ENCODE results near the gene CABYR.

The CABYR gene

GRCh38 chr18:24187689-24188088, 48.8 kb downstream of the CABYR start:
- Histone ChIP-seq H3K27me3 (ENCODE audit: control insufficient read depth in 1 of 2, insufficient read depth in 2 of 2, low read length in 2 of 2) (no peaks in the 10 kb centered on the region), H3K27ac (ENCODE audit: low read depth, low read length) (no peak overlapping the region), H3K4me3 (ENCODE audit: low read depth in 1 of 2, low read length in 2 of 2) (no peak overlapping the region), H3K4me1 (ENCODE audit: control insufficient read depth in 1 of 2, insufficient read depth in 2 of 2, low read length in 2 of 2) (no peaks in the 10 kb centered on the region), H3K9me3 (ENCODE audit: control insufficient read depth in 1 of 2, low read length in 2 of 2) (no peaks in the 10 kb centered on the region), H3K9ac (ENCODE audit: low read depth in 1 of 2, low read length in 2 of 2) (no peak overlapping the region), H3K36me3 (ENCODE audit: control insufficient read depth in 1 of 2, insufficient read depth in 2 of 2, low read length in 2 of 2) (no peaks in the 10 kb centered on the region)

- Histone ChIP-seq H3K36me3 (ENCODE audit: control insufficient read depth in 1 of 2, insufficient read depth in 2 of 2, low read length in 2 of 2) (no peaks in the 10 kb centered on the region), H3K27me3 (ENCODE audit: control insufficient read depth in 1 of 2, insufficient read depth in 2 of 2, low read length in 2 of 2) (no peaks in the 10 kb centered on the region), H3K27ac (ENCODE audit: low read depth, low read length) (no peak overlapping the region), H3K4me3 (ENCODE audit: low read depth in 1 of 2, low read length in 2 of 2) (no peak overlapping the region), H3K9me3 (ENCODE audit: control insufficient read depth in 1 of 2, low read length in 2 of 2) (no peaks in the 10 kb centered on the region), H3K4me1 (ENCODE audit: control insufficient read depth in 1 of 2, insufficient read depth in 2 of 2, low read length in 2 of 2) (no peaks in the 10 kb centered on the region), H3K9ac (ENCODE audit: low read depth in 1 of 2, low read length in 2 of 2) (no peak overlapping the region)
Observed at GRCh38 chr18:24188120-24188519, 49.3 kb downstream of the CABYR start.

GRCh38 chr18:24189007-24189528, 50.2 kb downstream of the CABYR start:
- no peak overlapping the region for H3K27ac ChIP-seq (ENCODE audit: low read depth, low read length)
- no peak overlapping the region for H3K4me3 ChIP-seq (ENCODE audit: low read depth in 1 of 2, low read length in 2 of 2)
- no peaks in the 10 kb centered on the region for H3K36me3 ChIP-seq (ENCODE audit: control insufficient read depth in 1 of 2, insufficient read depth in 2 of 2, low read length in 2 of 2)
- H3K4me1 ChIP-seq (ENCODE audit: control insufficient read depth in 1 of 2, insufficient read depth in 2 of 2, low read length in 2 of 2) = no peaks in the 10 kb centered on the region
- H3K9me3 ChIP-seq (ENCODE audit: control insufficient read depth in 1 of 2, low read length in 2 of 2) = no peaks in the 10 kb centered on the region
- H3K27me3 ChIP-seq (ENCODE audit: control insufficient read depth in 1 of 2, insufficient read depth in 2 of 2, low read length in 2 of 2) = no peaks in the 10 kb centered on the region
- no peak overlapping the region for H3K9ac ChIP-seq (ENCODE audit: low read depth in 1 of 2, low read length in 2 of 2)

- H3K4me3 ChIP-seq (ENCODE audit: low read depth in 1 of 2, low read length in 2 of 2) = no peak overlapping the region
- no peaks in the 10 kb centered on the region for H3K4me1 ChIP-seq (ENCODE audit: control insufficient read depth in 1 of 2, insufficient read depth in 2 of 2, low read length in 2 of 2)
- H3K9me3 ChIP-seq (ENCODE audit: control insufficient read depth in 1 of 2, low read length in 2 of 2) = no peaks in the 10 kb centered on the region
- H3K9ac ChIP-seq (ENCODE audit: low read depth in 1 of 2, low read length in 2 of 2) = no peak overlapping the region
- H3K27me3 ChIP-seq (ENCODE audit: control insufficient read depth in 1 of 2, insufficient read depth in 2 of 2, low read length in 2 of 2) = no peaks in the 10 kb centered on the region
- H3K36me3 ChIP-seq (ENCODE audit: control insufficient read depth in 1 of 2, insufficient read depth in 2 of 2, low read length in 2 of 2) = no peaks in the 10 kb centered on the region
- H3K27ac ChIP-seq (ENCODE audit: low read depth, low read length) = no peak overlapping the region
Observed at GRCh38 chr18:24189664-24190346, 50.9 kb downstream of the CABYR start.

GRCh38 chr18:24190590-24190989, 51.7 kb downstream of the CABYR start:
- Histone ChIP-seq H3K27me3 (ENCODE audit: control insufficient read depth in 1 of 2, insufficient read depth in 2 of 2, low read length in 2 of 2) (no peaks in the 10 kb centered on the region), H3K36me3 (ENCODE audit: control insufficient read depth in 1 of 2, insufficient read depth in 2 of 2, low read length in 2 of 2) (no peaks in the 10 kb centered on the region), H3K9me3 (ENCODE audit: control insufficient read depth in 1 of 2, low read length in 2 of 2) (no peaks in the 10 kb centered on the region), H3K9ac (ENCODE audit: low read depth in 1 of 2, low read length in 2 of 2) (no peak overlapping the region), H3K4me3 (ENCODE audit: low read depth in 1 of 2, low read length in 2 of 2) (no peak overlapping the region), H3K27ac (ENCODE audit: low read depth, low read length) (no peak overlapping the region), H3K4me1 (ENCODE audit: control insufficient read depth in 1 of 2, insufficient read depth in 2 of 2, low read length in 2 of 2) (no peaks in the 10 kb centered on the region)

DNA sequence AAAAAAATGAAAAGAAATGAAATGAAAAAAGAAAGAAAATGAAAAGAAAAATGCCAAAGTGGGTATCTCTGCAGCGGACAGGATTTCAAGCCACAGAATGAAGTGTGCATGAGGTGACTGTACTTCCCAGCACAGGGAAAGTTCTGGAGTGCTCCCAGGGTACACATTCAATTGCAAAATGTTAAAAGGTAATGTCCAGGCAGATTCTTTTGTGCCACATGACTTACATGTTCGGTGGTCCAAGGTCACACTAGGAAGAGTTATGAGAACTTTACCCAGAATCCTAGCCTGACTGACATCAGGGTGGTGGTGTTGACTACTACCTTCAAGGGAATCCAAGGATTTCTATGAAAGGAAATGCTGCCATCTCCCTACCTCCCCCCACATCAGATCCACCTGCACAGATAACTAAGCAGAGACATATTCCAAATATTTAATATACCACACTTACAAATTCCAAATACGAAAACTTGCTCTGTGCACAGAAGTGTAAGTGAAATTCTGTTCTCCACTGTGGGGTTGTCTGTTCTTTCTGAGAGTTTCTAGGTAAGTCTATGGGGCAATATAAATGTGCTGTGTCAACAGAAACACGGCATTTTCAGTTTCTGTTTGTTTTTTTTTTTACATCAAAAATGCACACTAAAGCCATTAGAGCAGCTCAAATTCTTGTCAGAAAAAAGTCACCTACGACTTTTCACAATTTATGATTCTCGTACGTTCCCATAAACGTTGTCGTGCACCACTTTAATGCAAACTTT, 56.6 kb downstream of the CABYR start:
- H3K4me3 ChIP-seq (ENCODE audit: low read depth in 1 of 2, low read length in 2 of 2) = no peak overlapping the region
- no peaks in the 10 kb centered on the region for H3K27me3 ChIP-seq (ENCODE audit: control insufficient read depth in 1 of 2, insufficient read depth in 2 of 2, low read length in 2 of 2)
- H3K4me1 ChIP-seq (ENCODE audit: control insufficient read depth in 1 of 2, insufficient read depth in 2 of 2, low read length in 2 of 2) = no peaks in the 10 kb centered on the region
- H3K9me3 ChIP-seq (ENCODE audit: control insufficient read depth in 1 of 2, low read length in 2 of 2) = no peaks in the 10 kb centered on the region
- no peaks in the 10 kb centered on the region for H3K36me3 ChIP-seq (ENCODE audit: control insufficient read depth in 1 of 2, insufficient read depth in 2 of 2, low read length in 2 of 2)
- H3K27ac ChIP-seq (ENCODE audit: low read depth, low read length) = no peak overlapping the region
- no peak overlapping the region for H3K9ac ChIP-seq (ENCODE audit: low read depth in 1 of 2, low read length in 2 of 2)

GRCh38 chr18:24196764-24197163, 57.9 kb downstream of the CABYR start:
- Histone ChIP-seq H3K4me1 (ENCODE audit: control insufficient read depth in 1 of 2, insufficient read depth in 2 of 2, low read length in 2 of 2) (no peaks in the 10 kb centered on the region), H3K4me3 (ENCODE audit: low read depth in 1 of 2, low read length in 2 of 2) (no peak overlapping the region), H3K27me3 (ENCODE audit: control insufficient read depth in 1 of 2, insufficient read depth in 2 of 2, low read length in 2 of 2) (no peaks in the 10 kb centered on the region), H3K36me3 (ENCODE audit: control insufficient read depth in 1 of 2, insufficient read depth in 2 of 2, low read length in 2 of 2) (no peaks in the 10 kb centered on the region), H3K9me3 (ENCODE audit: control insufficient read depth in 1 of 2, low read length in 2 of 2) (no peaks in the 10 kb centered on the region), H3K27ac (ENCODE audit: low read depth, low read length) (no peak overlapping the region), H3K9ac (ENCODE audit: low read depth in 1 of 2, low read length in 2 of 2) (no peak overlapping the region)

DNA sequence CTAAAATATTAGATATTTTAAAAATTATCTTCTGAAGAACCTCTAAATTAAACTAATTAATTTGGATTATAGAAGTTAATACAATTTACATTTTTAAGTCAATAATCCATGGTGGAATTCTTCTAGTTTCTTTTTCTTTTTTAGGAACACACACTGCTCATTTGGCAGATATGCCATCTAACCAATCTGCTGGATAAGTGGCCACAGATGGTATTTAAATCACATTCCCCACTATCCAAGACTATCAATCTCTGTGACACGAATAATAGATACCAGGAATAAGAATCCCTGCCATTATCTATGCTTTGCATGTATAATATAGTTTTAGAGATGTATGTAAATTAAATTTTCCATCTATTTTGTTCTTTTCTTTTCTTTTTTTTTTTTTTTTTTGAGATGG, 58.5 kb downstream of the CABYR start:
- H3K4me1 ChIP-seq (ENCODE audit: control insufficient read depth in 1 of 2, insufficient read depth in 2 of 2, low read length in 2 of 2) = no peaks in the 10 kb centered on the region
- no peaks in the 10 kb centered on the region for H3K27me3 ChIP-seq (ENCODE audit: control insufficient read depth in 1 of 2, insufficient read depth in 2 of 2, low read length in 2 of 2)
- no peaks in the 10 kb centered on the region for H3K36me3 ChIP-seq (ENCODE audit: control insufficient read depth in 1 of 2, insufficient read depth in 2 of 2, low read length in 2 of 2)
- no peak overlapping the region for H3K27ac ChIP-seq (ENCODE audit: low read depth, low read length)
- H3K4me3 ChIP-seq (ENCODE audit: low read depth in 1 of 2, low read length in 2 of 2) = no peak overlapping the region
- no peak overlapping the region for H3K9ac ChIP-seq (ENCODE audit: low read depth in 1 of 2, low read length in 2 of 2)
- H3K9me3 ChIP-seq (ENCODE audit: control insufficient read depth in 1 of 2, low read length in 2 of 2) = no peaks in the 10 kb centered on the region

GRCh38 chr18:24198461-24198860, 59.6 kb downstream of the CABYR start:
- Histone ChIP-seq H3K9ac (ENCODE audit: low read depth in 1 of 2, low read length in 2 of 2) (no peak overlapping the region), H3K27me3 (ENCODE audit: control insufficient read depth in 1 of 2, insufficient read depth in 2 of 2, low read length in 2 of 2) (no peaks in the 10 kb centered on the region), H3K4me3 (ENCODE audit: low read depth in 1 of 2, low read length in 2 of 2) (no peak overlapping the region), H3K27ac (ENCODE audit: low read depth, low read length) (no peak overlapping the region), H3K9me3 (ENCODE audit: control insufficient read depth in 1 of 2, low read length in 2 of 2) (no peaks in the 10 kb centered on the region), H3K36me3 (ENCODE audit: control insufficient read depth in 1 of 2, insufficient read depth in 2 of 2, low read length in 2 of 2) (no peaks in the 10 kb centered on the region), H3K4me1 (ENCODE audit: control insufficient read depth in 1 of 2, insufficient read depth in 2 of 2, low read length in 2 of 2) (no peaks in the 10 kb centered on the region)

DNA sequence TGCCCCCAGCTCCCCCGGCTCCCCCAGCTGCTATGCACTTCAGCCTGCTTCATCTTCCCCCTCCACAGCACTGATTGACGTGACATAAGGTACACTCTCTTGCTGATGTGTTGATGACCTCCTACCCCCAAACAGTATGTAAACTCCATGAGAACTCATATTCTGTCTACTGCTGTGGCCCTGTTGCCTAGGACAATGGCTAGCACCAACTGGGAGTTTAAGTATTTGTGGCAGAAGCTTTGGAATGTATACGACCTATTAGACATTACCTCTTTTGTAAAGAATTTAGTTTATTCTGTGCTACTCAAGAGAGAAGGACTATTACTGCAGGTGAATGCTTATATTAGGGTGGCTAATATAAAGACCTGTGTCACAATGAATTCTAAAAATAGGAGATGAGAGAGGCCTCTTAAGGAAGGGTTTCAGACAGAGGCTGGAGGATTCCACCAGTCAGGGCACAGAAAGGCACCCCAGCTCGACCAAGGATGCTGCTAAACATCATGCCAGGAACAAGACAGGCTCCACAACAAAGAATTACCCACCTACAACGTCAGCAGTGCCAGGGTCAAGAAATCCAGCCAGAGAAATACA, 60.6 kb downstream of the CABYR start:
- H3K36me3 ChIP-seq (ENCODE audit: control insufficient read depth in 1 of 2, insufficient read depth in 2 of 2, low read length in 2 of 2) = no peaks in the 10 kb centered on the region
- H3K4me3 ChIP-seq (ENCODE audit: low read depth in 1 of 2, low read length in 2 of 2) = no peak overlapping the region
- H3K4me1 ChIP-seq (ENCODE audit: control insufficient read depth in 1 of 2, insufficient read depth in 2 of 2, low read length in 2 of 2) = no peaks in the 10 kb centered on the region
- no peaks in the 10 kb centered on the region for H3K9me3 ChIP-seq (ENCODE audit: control insufficient read depth in 1 of 2, low read length in 2 of 2)
- no peak overlapping the region for H3K9ac ChIP-seq (ENCODE audit: low read depth in 1 of 2, low read length in 2 of 2)
- no peaks in the 10 kb centered on the region for H3K27me3 ChIP-seq (ENCODE audit: control insufficient read depth in 1 of 2, insufficient read depth in 2 of 2, low read length in 2 of 2)
- no peak overlapping the region for H3K27ac ChIP-seq (ENCODE audit: low read depth, low read length)

Data from duodenal mucosa (tissue), 2 donors.